Measurements from ENCODE around the gene USP27X.

The USP27X gene

DNA sequence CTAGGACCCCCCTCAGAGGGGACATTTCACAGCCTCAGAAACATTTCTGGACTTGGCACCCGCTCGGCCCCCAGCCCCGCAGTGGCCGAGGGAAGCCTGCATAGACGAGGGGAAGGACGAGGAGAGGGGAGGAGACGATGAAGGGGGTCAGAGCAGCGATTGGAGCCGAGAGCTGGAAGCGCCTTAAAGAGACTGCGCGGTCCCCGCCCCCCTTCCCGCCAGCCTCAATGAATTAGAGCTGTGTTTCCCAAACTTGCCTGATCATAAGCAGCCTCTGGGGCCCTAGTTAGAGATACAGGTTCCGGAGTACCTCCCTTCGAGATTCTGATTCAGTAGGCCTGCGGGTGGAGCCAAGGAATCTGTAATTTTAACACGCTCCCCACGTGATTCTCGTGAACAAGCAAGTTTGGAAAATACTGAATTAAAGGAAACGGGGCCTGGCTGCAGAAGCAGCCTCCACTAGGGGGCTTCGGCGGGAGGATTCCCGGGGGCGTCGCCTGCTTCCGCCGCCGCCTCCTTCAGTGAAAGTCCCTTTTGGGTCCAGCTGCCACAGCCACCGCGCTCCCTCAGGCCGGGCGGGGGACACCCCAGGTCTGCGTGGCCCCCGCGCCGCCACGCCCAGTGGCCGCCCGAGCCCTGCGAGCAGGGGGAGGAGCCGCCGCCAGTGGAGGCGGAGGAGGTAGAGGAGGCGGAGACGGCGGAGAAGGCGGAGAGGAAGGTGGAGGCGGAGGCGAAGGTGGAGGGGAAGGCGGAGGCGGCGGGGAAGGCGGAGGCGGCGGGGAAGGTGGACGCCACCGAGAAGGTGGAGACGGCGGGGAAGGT, at the start of gene USP27X:
TSS of gene USP27X (plus strand) at position 651 of the 822 bp plus-strand sequence. CDS start 824 bp downstream, outside the sequence.
- DNase-seq (ENCODE audit: low read depth) = peak; percentile 75

DNA sequence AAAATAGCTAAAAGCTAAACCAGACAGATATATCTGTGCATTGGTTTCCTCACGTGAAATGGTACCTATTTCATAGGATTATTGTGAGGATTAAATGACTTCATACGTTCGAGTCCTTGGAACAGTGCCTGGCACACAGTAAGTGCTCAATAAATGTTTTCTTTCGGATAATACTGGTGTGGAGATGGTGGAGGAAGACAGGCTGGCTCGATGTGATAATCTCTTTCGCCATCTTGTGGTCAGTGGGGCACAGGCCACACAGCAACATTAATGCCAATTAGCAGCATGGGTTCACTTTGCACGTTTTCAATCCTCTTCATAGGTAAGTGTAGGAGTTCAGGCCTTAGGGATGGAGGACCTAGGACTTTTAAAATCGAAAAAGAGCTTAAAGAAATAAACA, 40.9 kb upstream of the USP27X start:
- no peak for DNase-seq (ENCODE audit: low read depth)

DNA sequence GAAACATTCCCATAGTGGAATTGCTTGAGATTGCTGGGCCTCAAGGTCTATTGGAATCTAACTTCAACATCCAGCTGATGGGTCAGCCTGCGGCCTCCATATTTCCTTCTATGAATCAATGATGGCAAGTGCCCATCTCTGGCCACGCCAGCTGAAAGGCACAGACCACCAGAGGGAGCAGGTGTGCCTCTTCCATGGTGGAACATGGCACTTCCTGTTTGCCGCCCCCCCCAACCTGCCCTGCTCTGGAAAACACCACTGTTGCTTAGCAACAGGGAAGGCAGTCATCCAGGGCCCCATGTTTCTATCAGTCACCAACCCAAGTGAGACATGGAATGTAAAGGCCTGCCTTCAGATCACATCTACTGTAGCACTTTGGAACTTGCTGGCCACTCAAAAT, 38.6 kb upstream of the USP27X start:
- no peak for DNase-seq (ENCODE audit: low read depth)

DNA sequence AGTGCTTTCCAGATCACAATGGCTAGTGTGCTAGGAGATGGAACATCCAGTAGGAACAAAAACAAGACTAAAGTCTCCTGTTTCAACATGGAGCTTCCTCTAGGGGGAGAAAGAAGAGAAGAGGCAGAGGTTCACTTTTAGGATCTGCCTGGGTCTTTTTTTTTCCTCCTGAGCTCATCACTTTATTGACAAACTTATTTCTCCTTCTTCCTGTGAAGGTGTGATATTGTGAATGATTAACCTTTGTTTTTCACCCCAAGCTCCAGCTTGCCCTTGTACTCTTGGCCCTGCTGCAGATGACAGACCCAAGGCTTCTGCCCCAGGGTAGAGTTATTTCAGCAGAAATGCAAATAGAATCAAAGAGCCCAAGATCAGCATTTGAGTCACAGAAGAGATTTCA, 36.7 kb upstream of the USP27X start:
- no peak for DNase-seq (ENCODE audit: low read depth)

- no peak for DNase-seq (ENCODE audit: low read depth)
Measured at GRCh38 chrX:49844611-49845010, 34.7 kb upstream of the USP27X start.

DNA sequence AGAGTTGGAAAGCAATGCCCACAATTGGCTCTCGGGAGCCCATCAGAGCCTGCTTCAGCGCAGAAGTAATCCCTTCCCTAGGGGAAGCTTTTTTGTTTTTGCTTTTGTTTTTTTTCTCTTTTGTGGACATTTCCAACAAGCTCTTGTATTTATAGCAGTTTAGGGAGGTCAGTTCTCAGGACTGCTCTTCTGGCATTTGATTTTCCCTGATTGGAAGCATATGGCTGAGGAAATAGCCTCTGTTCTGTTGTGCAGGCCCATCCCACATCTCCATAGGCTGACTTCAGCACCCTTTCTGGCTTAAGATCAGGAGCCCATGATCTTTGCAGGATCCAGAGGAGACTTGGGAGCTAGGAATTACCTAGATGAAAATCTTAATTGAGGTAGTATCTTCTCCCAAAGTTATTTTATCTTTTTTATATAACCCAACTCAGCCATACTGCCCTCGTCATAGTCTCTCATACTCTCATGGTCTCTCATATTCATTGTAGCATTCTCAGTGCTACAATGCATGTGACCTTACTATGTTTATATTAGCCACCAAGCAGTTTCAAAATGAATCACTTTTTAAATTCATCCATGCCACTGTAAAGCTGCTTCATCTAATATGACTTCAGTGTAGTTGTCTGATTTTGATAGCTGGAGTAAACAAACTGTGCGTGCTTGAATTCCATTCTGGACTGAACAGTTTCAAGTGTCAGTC, 33.4 kb upstream of the USP27X start:
- DNase-seq (ENCODE audit: low read depth) = no peak

DNA sequence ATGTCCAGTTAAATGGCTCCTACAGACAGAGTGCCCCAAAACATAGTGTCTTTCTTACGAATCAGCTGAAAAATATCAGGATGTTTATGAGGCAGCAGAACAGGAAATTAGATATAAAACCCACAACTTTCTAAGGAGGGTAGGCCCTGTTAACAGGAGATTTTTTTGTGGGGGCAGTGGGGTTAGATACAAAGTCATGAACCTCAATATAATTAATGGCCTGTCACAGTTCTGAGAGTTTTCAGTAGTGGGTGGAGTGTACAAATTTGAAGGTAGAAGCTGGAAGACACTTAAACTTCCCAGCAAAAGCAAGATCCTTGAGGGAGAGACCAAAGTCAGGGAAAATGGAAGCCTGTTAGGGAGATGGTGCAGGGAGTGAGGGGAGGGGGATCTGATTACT, 32.8 kb upstream of the USP27X start:
- no peak for DNase-seq (ENCODE audit: low read depth)

DNA sequence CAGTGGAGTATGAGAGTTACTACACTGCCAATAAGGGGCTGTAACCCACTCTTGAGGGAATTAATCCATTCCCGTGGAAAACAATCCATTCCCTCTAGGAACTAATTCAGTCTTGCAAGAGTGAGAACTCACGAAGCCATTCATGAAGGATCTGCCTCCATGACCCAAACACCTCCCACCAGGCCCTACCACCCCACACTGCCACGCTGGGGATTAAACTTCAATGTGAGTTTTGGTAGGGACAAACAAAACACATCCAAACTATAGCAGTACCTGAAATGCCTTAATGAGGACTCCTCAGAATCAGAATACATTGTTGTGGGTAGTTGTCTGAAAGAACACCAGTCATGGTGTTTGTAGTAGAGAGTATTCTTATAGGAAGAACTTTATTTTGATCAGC, 31.0 kb upstream of the USP27X start:
- DNase-seq (ENCODE audit: low read depth) = no peak

DNA sequence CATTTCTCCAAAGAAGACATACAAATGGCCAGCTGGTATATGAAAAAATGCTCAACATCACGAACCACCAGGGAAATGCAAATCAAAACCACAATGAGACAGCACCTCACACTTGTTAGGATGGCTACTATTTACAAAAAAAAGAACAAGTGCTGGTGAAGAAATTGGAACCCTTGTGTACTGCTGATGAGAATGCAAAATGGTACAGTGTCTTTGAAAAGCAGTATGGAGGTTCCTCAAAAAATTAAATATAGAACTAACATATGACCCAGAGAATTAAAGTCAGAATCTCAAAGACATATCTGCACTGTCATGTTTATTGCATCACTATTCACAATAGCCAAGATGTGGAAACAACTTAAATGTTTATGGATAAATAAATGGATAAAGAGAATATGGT, 29.3 kb upstream of the USP27X start:
- no peak for DNase-seq (ENCODE audit: low read depth)

GRCh38 chrX:49853661-49854060, 25.6 kb upstream of the USP27X start:
- no peak for DNase-seq (ENCODE audit: low read depth)

DNA sequence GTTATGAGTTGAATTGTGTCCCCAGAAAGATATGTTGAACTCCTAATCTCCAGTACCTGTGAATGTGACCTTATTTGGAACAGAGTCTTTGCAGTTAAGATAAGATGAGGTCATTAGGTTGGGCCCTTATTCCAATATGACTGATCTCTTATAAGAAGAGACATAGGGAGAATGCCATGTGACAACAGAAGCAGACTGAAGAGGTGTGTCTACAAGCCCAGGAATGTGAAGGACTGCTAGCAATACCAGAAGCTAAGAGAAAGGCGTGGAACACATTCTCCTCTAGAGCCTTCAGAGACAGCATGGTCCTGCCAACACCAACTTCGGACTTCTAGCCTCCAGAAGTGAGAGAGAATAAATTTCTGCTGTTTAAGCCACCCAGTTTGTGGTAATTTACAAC, 22.5 kb upstream of the USP27X start:
- no peak for DNase-seq (ENCODE audit: low read depth)

DNA sequence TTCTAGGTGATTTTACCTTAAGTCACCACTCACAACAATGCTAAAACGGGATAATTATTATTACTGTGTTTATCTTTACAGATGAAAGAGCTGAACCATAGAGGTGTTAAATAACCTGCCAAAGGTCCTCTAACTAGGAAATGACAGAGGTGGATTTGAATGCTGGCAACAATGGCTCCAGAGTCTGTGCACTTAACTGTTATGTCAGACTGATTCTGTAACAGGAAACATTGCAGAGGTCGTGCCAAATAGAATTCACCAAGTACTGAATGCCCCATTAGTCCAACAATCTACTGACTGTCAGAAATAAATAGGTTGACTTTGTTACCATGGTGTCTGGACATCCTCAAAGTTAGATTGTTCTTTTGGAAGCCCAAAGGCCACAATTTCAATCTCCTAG, 20.9 kb upstream of the USP27X start:
- DNase-seq (ENCODE audit: low read depth) = no peak

DNA sequence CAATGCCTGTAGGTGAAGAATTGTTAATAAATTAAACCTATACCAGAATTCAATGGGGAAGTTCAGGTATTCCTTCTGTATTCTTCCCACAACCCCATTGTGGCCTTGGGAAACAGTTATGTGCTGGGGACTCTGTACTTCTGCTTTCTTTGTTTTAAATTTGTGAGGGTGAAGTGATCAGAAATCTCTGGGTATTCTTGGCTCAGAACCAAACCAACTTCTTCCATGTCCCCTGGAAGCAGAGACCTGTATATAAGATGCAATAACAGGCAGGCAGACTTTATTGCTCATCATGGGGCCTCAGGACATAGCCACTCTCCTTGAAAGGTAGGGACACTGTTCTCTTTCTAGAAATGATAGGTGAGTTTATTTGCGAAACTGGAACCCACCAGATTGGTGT, 19.8 kb upstream of the USP27X start:
- DNase-seq (ENCODE audit: low read depth) = no peak

DNA sequence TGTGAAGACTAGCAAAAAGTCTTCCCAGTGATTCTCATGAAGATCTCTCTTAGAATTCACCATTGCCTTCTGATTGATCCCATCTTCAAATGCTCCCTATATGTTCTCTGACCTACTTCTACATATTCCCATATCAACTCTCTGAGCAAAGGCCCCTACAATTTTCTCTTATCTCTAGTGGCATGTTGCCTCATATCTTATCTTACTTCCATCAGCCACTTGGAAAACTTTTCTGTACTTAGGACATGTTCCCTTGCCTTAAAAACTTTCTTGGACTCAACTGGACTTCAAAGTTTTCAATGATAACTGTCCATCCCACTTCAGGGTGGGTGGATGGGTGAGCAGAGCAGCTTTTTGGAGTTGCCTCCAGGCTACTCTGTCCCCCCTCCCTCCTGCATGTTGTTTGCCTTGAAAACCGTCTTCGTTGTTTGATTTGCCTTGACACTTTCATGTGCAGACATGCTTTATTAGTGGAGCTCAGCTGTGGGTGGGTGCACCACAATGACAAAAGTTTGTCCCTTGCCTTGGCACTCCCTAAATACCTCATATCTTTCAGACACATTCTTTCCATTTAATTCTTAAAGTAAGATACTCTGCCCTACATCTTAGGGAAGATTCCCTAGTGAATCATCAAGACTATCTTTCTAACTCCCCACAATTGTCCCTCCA, 18.3 kb upstream of the USP27X start:
- no peak for DNase-seq (ENCODE audit: low read depth)

- no peak for DNase-seq (ENCODE audit: low read depth)
Measured at GRCh38 chrX:49862093-49862492, 17.2 kb upstream of the USP27X start.

DNA sequence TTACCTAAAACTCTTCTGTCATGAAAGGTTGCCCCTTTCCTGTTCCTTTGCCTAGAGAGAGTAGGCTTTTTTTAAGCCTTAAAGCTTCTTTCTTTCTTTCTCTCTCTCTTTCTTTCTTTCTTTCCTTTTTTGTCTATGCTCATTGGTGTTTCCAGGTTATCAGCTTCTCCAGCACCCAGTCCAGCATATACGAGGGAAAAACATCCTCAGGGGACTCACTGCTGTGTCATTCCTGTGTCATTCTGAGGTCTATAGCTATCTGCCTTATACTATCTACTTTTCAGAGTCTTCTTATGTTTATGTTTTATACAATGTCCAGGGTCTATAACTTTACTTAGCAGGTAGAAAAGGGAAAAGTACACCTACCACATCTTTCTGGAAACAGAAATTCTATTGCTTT, 10.5 kb upstream of the USP27X start:
- no peak for DNase-seq (ENCODE audit: low read depth)

DNA sequence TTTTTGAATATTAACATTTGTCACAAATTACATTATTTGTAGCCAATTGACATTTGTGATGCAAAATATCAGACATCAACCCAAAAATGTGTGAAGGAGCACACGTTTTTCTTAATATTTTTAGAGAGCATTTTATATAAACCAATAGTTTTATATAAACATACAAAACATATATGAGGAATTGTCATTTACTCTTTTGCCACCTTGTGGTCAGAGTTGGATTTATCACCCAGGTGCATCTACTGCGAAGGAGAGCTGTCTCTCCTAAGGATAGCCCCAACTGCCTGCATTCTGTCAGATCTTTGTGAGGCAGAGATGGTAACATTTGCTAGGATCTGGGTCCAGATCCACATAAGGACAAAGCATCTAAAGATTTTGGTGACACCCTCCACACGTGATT, 2.5 kb upstream of the USP27X start:
- no peak for DNase-seq (ENCODE audit: low read depth)

GRCh38 chrX:49877397-49878101, 1.7 kb upstream of the USP27X start:
- no peak for DNase-seq (ENCODE audit: low read depth)

- DNase-seq (ENCODE audit: low read depth) = no peak
Measured at GRCh38 chrX:49878128-49878833, 1.0 kb upstream of the USP27X start.

DNA sequence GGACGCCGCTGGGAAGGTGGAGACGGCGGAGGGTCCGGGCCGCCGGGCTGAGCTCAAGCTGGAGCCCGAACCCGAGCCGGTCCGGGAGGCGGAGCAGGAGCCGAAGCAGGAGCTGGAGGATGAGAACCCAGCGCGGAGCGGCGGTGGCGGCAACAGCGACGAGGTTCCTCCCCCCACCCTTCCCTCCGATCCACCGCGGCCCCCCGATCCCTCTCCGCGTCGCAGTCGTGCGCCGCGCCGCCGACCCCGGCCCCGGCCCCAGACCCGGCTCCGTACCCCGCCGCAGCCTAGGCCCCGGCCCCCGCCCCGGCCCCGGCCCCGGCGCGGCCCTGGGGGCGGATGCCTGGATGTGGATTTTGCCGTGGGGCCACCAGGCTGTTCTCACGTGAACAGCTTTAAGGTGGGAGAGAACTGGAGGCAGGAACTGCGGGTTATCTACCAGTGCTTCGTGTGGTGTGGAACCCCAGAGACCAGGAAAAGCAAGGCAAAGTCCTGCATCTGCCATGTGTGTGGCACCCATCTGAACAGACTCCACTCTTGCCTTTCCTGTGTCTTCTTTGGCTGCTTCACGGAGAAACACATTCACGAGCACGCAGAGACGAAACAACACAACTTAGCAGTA, 483 bp downstream of the USP27X start:
- DNase-seq (ENCODE audit: low read depth) = no peak

DNA sequence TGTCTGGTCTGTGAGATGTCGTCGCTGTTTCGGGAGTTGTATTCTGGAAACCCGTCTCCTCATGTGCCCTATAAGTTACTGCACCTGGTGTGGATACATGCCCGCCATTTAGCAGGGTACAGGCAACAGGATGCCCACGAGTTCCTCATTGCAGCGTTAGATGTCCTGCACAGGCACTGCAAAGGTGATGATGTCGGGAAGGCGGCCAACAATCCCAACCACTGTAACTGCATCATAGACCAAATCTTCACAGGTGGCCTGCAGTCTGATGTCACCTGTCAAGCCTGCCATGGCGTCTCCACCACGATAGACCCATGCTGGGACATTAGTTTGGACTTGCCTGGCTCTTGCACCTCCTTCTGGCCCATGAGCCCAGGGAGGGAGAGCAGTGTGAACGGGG, 1.4 kb downstream of the USP27X start:
- DNase-seq (ENCODE audit: low read depth) = no peak

Measured in T-helper 22 cell (primary cell).